ENCODE measurements around the gene EGFL6.
"Not testable (repeated sequence)": the region's sequence is repeated elsewhere in the genome, so short reads cannot be mapped to it uniquely, and the experiment has no call there.

Gene EGFL6

DNA sequence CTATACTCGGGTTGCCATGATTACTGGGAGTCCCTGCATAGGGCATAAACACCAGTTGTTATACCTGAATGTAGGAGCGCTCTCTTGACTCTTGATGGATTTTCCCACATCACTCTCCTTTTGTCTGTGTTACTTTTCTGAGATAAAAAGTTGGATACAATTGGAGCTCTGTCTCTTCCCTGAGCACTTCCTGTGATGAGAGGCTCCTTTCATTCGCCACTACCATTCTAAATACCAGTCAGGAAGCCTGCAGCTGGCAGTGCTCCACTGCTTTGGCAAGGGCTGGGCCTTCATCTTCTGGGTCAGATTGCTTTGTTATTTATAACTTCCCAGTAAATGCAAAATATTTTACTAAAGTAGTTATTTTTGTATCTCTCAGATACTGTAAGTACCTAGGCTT lies 97.4 kb downstream of the EGFL6 start:
- Mint-ChIP-seq H3K4me3 (no peak overlapping the region), H3K4me1 (peaks cover 8% of the 10 kb centered on the region), H3K36me3 (ENCODE audit: low read depth) (peaks cover 19% of the 10 kb centered on the region), H3K9me3 (peaks cover 37% of the 10 kb centered on the region), H3K27ac (no peak overlapping the region), H3K27me3 (ENCODE audit: low read depth, poor library complexity) (peaks cover 2% of the 10 kb centered on the region)
- no peak for DNase-seq
- TF ChIP-seq, protein P1, sequence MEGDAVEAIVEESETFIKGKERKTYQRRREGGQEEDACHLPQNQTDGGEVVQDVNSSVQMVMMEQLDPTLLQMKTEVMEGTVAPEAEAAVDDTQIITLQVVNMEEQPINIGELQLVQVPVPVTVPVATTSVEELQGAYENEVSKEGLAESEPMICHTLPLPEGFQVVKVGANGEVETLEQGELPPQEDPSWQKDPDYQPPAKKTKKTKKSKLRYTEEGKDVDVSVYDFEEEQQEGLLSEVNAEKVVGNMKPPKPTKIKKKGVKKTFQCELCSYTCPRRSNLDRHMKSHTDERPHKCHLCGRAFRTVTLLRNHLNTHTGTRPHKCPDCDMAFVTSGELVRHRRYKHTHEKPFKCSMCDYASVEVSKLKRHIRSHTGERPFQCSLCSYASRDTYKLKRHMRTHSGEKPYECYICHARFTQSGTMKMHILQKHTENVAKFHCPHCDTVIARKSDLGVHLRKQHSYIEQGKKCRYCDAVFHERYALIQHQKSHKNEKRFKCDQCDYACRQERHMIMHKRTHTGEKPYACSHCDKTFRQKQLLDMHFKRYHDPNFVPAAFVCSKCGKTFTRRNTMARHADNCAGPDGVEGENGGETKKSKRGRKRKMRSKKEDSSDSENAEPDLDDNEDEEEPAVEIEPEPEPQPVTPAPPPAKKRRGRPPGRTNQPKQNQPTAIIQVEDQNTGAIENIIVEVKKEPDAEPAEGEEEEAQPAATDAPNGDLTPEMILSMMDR (IDR thresholded peaks at IDR 0.05) = no peak

DNA sequence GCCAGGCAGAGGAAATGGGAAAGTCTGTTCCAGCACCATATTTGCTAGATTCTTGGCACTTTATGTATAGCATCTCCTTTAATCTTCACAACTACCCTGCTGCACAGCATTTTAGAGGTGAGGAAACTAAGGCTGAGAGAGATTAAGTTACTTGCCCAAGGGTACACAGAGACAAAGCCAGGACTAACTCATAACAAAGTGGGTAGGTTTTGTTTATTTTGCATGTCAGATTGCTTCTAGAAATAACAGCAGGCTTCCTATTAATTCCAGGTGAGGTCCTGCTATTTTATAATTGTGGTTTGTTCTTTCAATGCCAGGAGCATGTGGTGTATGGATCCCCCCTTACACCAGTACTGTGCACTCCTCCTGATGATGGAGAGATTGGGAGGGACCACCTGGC lies 98.5 kb downstream of the EGFL6 start:
- no peak overlapping the region for H3K27ac Mint-ChIP-seq
- TF ChIP-seq, protein P1 (IDR thresholded peaks at IDR 0.05) = no peak
- peaks cover 40% of the 10 kb centered on the region for H3K9me3 Mint-ChIP-seq
- H3K36me3 Mint-ChIP-seq (ENCODE audit: low read depth) = peaks cover 15% of the 10 kb centered on the region
- peaks cover under 1% of the 10 kb centered on the region for H3K4me1 Mint-ChIP-seq
- H3K27me3 Mint-ChIP-seq (ENCODE audit: low read depth, poor library complexity) = peaks cover 2% of the 10 kb centered on the region
- no peak overlapping the region for H3K4me3 Mint-ChIP-seq
- no peak for DNase-seq

DNA sequence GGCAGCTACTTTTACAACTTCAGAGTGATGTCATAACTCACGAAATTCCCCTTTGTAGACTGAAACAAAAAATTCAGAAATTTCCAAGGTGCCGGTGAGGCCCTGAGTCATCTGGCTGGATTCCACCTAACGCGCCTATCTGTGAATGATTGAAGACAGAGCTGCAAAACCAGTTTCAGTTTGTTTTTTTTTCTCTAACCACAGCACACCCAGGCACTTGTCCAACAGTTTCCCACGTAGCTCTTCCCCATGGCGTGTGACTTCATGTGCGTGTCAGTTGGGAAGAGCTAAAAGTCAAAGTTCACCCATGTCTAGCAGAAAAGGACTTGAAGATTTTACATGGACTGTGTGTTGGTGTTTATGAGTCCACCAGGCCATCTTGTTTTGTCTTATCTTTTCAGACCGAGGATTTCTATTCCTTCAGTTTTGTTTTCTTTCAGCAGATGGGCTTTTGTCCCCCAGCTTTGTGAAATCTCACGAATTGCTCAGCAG lies 99.9 kb downstream of the EGFL6 start:
- H3K4me3 Mint-ChIP-seq = no peak overlapping the region

DNA sequence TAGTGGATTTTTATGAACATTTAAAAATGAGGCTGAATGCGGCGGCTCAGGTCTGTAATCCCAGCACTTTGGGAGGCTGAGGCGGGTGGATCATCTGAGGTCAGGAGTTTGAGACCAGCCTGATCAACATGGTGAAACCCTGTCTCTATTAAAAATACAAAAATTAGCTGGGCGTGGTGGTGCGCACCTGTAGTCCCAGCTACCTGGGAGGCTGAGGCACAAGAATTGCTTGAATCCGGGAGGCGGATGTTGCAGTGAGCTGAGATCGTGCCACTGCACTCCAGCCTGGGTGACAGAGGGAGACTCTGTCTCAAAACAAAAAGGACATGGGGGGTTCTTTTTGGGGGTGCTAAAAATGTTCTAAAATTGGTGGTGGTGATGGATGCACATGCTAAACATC lies 100.4 kb downstream of the EGFL6 start:
- not testable (repeated sequence) for H3K4me3 Mint-ChIP-seq; H3K27ac Mint-ChIP-seq; DNase-seq; H3K27me3 Mint-ChIP-seq (ENCODE audit: low read depth, poor library complexity); H3K36me3 Mint-ChIP-seq (ENCODE audit: low read depth); H3K4me1 Mint-ChIP-seq
- peaks cover 33% of the 10 kb centered on the region for H3K9me3 Mint-ChIP-seq

More for the DNA sequence above, 99.9 kb downstream of the EGFL6 start:
- Mint-ChIP-seq H3K9me3 (peaks cover 33% of the 10 kb centered on the region), H3K36me3 (ENCODE audit: low read depth) (peaks cover 2% of the 10 kb centered on the region), H3K27ac (no peak overlapping the region), H3K4me1 (no peaks in the 10 kb centered on the region), H3K27me3 (ENCODE audit: low read depth, poor library complexity) (peaks cover 2% of the 10 kb centered on the region)
- no peak for DNase-seq
- TF ChIP-seq, protein P1 (IDR thresholded peaks at IDR 0.05) = no peak

DNA sequence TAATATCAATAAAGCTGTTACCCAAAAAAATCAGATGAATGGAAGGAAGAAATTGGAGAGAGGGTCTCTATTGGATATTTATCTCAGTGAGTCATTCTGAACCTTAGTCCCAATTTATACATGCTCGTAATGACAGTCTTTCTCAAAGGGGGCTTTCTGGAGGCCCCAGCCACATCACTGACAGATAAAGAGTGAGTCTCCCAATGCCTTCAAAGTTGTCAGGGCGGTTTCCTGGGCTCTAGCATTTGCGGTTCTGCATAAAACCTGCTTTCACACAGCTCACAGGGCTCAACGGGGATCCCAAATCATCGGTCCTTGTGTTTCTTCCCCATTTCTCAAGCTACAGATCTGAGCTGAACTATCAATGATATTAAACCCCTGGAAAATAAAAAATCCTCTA lies 100.8 kb downstream of the EGFL6 start:
- H3K27ac Mint-ChIP-seq = no peak overlapping the region

DNA sequence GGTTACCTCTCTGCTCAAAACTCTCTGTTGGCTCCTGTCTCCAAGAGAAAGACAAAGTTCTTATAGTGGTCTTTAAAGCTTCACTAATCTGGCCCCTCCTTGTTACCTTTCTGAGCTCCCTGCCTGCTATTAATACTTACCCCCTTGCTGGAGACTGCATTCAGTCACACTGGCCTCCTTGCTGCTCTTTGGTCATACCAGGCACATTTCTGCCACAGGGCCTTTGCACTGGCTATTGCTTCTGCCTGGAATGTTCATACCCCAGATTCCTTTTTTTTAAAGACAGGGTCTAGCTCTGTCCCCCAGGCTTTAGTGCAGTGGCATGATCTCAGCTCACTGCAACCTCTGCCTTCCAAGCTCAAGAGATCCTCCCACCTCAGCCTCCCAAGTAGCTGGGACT lies 103.6 kb downstream of the EGFL6 start:
- TF ChIP-seq, protein P1 (IDR thresholded peaks at IDR 0.05) = no peak
- Mint-ChIP-seq H3K27me3 (ENCODE audit: low read depth, poor library complexity) (no peaks in the 10 kb centered on the region), H3K4me3 (no peak overlapping the region), H3K4me1 (no peaks in the 10 kb centered on the region), H3K36me3 (ENCODE audit: low read depth) (no peaks in the 10 kb centered on the region), H3K27ac (no peak overlapping the region), H3K9me3 (peaks cover 30% of the 10 kb centered on the region)
- DNase-seq = no peak

More for the DNA sequence above, 100.8 kb downstream of the EGFL6 start:
- TF ChIP-seq, protein P1 (IDR thresholded peaks at IDR 0.05) = no peak
- Mint-ChIP-seq H3K4me1 (no peaks in the 10 kb centered on the region), H3K9me3 (peaks cover 30% of the 10 kb centered on the region), H3K36me3 (ENCODE audit: low read depth) (no peaks in the 10 kb centered on the region), H3K27me3 (ENCODE audit: low read depth, poor library complexity) (peaks cover 2% of the 10 kb centered on the region), H3K4me3 (no peak overlapping the region)
- no peak for DNase-seq
